Inferior parietal cortex (tissue), 1 donor: ENCODE results near the gene ELMO1.

Experiments used
- DNase-seq: peaks from one replicate; pipeline ENCODE4 v3.0.0-alpha.2; 2016; ENCODE audit errors: extremely low spot score

Gene ELMO1

DNA sequence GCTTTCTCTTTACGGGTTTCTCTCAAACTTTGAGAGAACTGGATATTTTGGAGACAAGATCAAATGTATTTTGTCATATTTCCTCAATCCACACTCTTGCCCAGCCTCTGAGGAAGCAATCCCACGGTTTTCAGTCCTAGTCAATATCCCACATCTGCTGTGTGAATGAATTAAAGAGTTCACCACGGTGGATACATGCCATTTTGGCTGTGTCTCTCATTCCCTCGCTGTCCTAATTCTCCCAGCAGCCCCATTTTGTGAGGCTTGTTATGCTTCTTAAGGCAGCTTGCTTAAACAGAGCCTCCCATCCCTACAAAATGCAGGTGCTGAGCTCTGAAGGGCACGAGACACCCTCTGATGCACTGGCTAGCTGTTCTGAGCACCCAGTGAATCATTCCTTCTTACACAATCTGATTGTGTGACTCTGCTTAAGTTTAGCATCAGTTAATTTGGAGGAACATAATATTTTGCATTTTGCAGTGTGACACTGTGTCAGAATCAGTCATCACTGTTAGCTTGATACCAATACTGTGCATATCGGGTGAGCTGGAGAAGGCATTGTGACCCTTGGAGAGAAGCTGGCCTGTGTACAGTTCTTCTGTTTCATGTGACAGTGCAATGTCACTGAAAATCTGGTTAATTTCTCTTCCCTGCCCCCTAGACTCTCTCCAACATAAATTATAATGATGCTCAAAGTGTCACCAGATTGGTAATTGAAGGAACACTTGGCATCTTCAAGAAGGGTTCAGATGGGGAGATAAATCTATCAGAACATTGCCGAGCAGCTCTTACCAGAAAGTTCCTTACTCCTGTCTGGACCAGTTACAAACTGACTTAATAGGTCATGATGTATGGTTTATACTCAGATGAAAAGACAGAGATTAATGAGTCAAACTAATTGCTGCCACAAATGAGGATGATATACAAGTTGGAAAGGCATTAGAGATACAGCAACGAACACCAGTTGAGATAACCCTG is 620.6 kb downstream of the ELMO1 start:
- peak; percentile 13 for DNase-seq

DNA sequence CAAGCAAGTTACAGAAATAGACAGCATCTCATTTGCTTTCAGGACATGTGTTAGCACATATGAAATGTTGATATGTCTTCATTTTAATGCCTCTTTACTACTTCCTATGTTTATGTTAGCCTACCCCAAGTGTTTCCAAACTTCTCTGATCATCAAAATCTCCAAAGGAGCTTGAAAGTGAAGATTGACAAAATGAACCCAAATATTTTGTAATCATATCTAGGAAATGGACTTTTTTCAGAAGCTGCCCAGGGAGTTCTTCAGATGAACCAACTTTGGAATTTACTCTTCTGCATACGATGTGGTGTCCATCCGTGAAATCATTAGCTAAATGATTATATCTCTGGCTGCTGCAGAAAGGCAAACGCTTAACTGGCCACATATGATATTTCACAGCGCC is 623.2 kb downstream of the ELMO1 start:
- no peak for DNase-seq

DNA sequence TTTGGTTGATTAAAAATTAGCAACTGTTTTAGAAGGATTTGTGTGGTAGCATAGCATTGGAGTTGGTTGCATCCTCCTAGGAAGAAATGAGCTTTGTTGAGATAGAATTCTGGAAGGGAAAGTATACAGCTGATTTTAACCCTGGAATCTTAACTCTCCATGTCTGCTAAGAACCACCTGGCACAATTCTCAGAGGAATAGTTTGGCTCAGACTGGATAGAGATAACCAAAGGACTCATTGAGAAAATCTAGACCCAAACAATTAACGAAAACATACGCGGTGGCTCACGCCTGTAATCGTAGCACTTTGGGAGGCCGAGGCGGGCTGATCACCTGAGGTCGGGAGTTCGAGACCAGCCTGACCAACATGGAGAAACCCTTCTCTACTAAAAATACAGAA is 625.3 kb downstream of the ELMO1 start:
- no peak for DNase-seq

DNA sequence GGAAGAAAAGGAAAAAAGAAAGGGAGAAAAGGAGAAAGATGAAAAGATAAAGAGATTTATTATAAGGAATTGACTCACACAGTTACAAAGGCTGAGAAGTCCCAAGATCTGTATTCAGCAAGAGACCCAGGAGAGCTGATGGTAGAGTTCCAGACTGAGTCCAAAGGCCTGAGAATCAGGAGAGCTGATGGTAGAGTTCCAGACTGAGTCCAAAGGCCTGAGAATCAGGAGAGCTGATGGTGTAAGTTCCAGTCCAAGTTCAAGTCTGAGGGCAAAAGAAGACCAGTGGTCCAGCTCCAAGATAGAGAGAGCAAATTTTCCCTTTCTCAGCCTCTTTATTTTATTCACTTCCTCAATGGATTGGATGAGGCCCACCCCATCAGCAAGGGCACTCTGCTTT is 627.0 kb downstream of the ELMO1 start:
- no peak for DNase-seq

DNA sequence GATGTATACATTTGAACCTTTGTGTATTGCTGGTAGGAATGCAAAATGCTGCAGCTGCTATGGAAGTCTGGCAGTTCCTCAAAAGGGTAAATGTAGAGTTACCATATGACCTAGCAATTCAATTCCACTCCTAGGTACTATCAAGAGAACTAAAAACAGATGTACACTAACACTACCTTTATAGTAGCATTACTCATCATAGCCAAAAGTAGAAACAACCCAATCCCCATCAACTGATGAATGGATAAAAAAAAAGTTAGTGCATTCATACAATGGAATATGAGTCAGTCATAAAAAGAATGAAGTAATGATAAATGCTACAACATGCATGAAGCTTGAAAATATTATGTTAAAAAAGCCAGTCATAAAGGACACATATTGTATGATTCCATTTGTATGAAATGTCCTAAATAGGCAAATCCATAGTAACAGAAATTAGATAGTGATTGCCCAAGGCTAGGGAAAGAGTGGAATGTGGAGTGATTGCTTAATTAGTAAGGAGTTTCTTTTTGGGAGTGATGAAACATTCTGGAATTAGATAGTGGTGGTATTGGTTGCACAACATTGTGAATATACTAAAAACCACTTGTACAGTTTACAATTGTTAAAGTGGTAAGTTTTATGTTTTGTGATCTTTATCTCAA is 628.0 kb downstream of the ELMO1 start:
- DNase-seq = no peak

DNA sequence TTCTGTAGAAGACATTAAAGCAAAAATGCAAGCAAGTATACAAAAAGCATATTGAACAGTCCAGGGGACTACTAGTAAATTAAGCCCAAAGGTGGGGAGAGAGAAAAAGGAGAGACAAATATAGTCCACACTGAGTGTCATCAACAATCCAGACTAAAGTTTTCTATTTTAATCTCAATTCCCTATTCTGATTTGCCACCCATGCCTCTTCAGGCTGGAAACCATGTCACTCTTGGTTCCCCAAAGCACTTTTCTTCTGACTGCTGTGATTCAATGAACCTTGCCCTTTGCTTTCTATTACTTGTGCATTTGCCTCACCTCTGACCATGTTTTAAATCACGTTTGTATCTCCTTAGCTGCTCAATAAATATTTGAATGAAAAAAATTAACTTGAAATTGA is 629.0 kb downstream of the ELMO1 start:
- DNase-seq = no peak

DNA sequence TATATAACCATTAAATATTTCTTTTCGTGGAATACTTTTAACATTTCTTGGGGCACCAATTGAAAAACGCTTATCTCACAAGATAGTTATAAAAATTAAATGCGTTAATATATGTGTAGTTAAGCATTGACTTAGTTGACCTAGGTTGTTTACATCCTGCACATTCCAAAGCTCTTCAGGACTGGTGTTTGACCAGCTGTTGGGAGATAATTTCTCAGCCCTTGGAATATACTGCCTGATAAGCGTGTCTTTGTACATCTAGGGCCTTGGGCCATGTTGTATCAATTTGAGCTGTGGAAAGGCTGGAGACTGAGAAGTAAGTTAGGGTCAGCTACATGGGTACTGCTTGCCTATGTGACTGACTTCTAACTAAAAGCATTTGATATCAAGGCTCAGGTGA is 634.4 kb downstream of the ELMO1 start:
- no peak for DNase-seq

DNA sequence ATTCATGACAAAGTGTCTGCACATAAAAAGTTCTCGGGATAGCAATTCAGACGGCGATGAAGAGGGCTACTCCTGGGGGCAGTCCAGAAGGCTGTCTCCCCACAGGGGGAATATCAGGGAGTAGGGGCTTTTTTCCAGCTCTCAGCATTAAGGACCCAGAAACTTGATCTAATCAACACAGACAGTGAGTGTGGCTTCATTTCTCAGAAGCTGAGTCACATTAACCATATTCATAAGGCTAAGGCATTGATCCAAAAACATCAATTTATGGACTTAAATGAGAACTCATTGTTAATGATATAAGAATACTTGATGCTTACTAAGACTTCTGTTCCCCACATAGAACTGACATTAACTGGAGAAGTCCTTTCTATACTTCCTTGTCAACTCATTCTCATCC is 636.9 kb downstream of the ELMO1 start:
- no peak for DNase-seq

DNA sequence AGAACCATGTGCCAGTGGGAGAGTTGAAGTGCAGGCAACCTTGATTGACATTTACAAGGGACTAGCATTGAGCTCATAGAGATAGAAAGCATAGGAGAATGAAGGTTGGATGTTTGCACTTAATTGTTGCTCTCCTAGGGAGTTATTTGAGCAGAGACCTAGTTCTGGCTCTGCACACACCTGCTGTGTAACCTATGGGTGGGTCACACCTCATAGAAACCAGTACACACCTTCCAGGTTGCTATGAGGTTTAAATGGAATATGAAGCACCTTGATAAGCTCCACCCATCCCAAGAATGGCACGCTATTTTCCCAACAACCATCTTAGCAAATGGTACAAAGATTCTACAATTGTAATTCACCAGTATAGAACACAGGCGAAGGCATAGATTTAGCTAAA is 638.2 kb downstream of the ELMO1 start:
- no peak for DNase-seq

DNA sequence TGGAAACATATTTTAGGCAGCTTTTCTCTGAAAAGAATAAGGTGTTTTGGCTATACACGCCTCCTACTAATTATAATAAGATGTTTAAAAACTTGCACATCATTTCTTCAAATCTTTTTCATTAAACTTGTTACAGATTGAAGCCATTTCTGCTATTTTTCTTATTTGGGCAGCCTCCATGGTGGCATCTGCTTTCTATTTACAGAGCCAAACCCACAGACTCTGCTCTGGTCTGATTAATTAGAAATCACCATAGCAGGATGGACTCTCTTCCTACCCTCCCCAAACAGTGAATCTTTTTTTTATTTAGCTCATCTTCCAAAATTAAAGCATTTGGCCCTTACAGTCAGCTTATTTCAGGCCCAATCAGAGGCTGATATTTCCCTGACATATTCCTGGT is 638.6 kb downstream of the ELMO1 start:
- DNase-seq = no peak

DNA sequence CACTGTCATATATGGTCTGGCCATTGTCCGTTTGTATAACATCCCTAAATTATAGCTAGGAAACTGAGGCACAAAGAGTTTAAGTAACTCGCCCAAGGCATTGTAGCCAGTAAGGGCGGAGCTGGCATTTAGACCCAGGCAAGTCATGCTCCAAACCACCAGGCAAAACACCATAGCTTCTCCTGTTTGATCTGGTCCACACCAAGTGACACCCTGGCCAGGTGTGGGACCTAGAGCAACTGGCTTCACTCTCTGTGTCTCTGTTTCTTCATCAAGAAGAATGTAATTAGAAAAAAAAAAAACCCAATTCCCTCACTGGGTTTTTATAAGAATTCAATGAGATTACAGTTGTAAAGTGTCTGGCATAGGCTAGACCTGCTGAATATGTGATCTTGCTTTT is 639.2 kb downstream of the ELMO1 start:
- no peak for DNase-seq

DNA sequence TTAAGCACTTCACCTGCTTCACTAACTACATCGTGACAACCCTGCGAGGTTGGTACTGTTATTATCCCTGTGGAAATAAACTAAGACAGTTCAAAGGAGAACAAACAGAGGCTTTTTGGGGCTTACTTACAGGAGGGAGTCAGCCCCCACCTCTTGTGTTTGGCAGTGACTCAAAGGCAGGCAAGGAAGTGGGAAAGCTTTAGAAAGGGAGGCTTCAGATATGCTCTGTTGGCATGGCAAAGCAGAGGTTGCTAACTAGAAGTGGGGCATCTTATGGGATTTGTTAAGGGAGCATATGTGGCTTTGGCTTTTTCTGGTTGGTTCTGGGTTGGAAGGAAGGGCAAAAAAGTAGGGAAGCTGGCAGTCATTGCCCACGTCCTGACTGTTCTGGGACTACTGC is 639.6 kb downstream of the ELMO1 start:
- DNase-seq = no peak

DNA sequence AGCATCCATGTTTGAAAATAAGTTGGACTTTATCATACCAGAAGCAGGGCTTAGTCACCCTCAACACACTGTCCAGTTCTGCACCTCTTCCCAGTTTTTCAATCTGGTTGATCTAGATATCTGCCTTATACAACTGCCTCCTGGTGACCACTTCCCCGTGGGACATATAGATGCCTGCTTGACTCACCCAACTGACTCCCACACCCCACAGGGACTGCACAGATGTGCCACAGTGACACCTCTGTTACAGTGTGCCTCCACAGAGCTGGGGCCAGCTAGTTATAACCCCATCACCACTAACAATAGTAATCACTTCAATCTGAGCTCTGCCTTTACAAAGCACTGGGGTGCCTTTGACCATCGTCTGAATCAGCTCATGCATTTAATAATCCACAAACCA is 641.8 kb downstream of the ELMO1 start:
- no peak for DNase-seq
